ENCODE measurements around the gene EVA1C. TPM values are rescaled to one million over a fixed set of nuclear protein-coding genes. Genes with fewer than 3 reads are reported as not detected.

EVA1C gene
- total RNA-seq, 1 experiment from 2014 or later = 29.3 TPM

DNA sequence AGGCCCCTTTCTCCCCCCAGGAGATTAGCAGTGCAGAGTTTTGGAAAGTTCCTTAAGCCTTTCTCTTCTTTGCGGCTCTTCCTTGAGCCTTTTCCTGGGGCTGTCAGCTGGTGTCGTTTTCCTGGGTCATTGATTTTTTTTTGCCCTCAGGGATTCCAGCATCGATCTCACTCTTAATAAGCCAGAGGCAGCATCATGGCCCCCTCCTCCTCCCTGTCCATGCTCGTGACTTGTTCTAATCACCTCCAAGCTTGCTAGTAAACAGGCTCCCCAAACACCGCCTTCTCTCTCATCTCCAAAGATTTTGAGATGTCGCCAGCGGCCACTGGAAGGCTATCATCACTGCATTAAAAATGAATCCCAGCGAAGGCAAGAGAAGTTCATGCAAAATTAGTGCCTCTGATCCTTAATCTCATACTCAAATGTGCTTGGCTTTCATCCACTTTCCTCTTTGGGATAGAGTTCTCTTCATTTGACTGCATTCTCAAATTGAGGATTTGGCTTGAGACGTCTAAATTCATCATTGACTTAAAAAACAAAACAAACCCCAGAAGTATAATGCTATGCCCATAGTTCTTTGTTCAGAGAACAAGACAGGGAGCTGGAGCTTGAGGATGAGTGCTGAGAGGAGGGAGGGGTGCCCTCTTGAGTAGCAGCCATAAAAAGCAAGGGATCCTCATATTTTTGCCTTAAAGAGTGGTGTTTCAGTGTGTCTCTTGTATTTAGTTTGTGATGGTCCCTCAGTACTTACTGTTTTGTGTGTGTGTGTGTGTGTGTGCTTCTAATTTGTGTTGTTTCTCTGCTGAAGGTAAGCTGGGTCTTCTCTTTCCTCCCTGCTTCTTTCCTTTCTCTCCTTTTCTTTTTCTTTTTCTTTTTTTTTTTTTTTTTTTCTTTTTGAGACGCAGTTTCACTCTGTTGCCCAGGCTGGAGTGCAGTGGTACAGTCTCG, 3.2 kb downstream of the EVA1C start:
- H3K4me1 ChIP-seq (ENCODE audit: control insufficient read depth in 1 of 2, insufficient read depth in 2 of 2, low read length in 2 of 2) = peaks cover 29 to 41% of the 10 kb centered on the region in 2 experiments; a peak in 3 of 4 replicates
- ATAC-seq (no peak), DNase-seq (ENCODE audit: low read depth, low spot score) (no peak)
- H3K4me3 ChIP-seq (replicated peaks in 1 of 2; ENCODE audit: low read depth in 1 of 2, low read length in 2 of 2) = no peak overlapping the region
- 0 out of 2 replicates have a peak overlapping the region, but pooled peaks have one; percentile 90 for H3K9ac ChIP-seq (ENCODE audit: low read length)
- RAD21 ChIA-PET (ENCODE audit: low non-redundant PET in 1 of 2, low total read pairs in 2 of 2, uncharacterized antibody in 2 of 2, unreplicated experiment in 2 of 2) = no interaction called here
- peaks cover 81% of the 10 kb centered on the region for H3K79me2 ChIP-seq (ENCODE audit: insufficient read depth, low read length)
- peaks cover 0 to 4% of the 10 kb centered on the region in 2 experiments; a peak in 1 of 4 replicates for H3K36me3 ChIP-seq (ENCODE audit: control insufficient read depth in 1 of 2, insufficient read depth in 2 of 2, low read length in 2 of 2)
- H3K9me2 ChIP-seq (ENCODE audit: insufficient read depth) = no peaks in the 10 kb centered on the region
- TF ChIP-seq ZFX (IDR thresholded peaks at IDR 0.05) (no peak), SP1 (IDR thresholded peaks at IDR 0.05; ENCODE audit: low read depth) (no peak), ZBTB33 (IDR thresholded peaks at IDR 0.05; ENCODE audit: extremely low read depth, insufficient replicate concordance, low read length) (no peak), YY1 (IDR thresholded peaks at IDR 0.05; ENCODE audit: extremely low read depth, insufficient replicate concordance, low read depth, low read length) (no peak), SIN3A (IDR thresholded peaks at IDR 0.05; ENCODE audit: low read depth) (no peak), SRF (IDR thresholded peaks at IDR 0.05; ENCODE audit: low read depth) (no peak), CBX3 (IDR thresholded peaks at IDR 0.05; ENCODE audit: low read depth) (no peak), JUND (IDR thresholded peaks at IDR 0.05) (no peak), REST (IDR thresholded peaks at IDR 0.05; ENCODE audit: low read depth) (no peak), CEBPB (IDR thresholded peaks at IDR 0.05; ENCODE audit: low read depth) (no peak), POLR2A (IDR thresholded peaks at IDR 0.05; ENCODE audit: borderline replicate concordance, extremely low read depth, insufficient read depth, insufficient read length) (no peak), RAD21 (IDR thresholded peaks at IDR 0.05; ENCODE audit: low read depth) (no peak), POLR2AphosphoS5 (IDR thresholded peaks at IDR 0.05; ENCODE audit: low read depth, low read length) (no peak), TCF7L2 (IDR thresholded peaks at IDR 0.05; ENCODE audit: borderline replicate concordance, extremely low read depth, insufficient read depth, insufficient read length) (no peak)
- TF ChIP-seq, protein P1, sequence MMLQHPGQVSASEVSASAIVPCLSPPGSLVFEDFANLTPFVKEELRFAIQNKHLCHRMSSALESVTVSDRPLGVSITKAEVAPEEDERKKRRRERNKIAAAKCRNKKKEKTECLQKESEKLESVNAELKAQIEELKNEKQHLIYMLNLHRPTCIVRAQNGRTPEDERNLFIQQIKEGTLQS (IDR thresholded peaks at IDR 0.05) = no peak
- intact Hi-C loops (cut with micrococcal nuclease) = no loop called here
- POLR2A ChIA-PET = no interaction called here
- CTCF ChIA-PET = interaction anchor here (0.8 to 2.7 kb wide), 3 partner anchors 154 to 185 kb away, joined by 3 to 22 read pairs (median 3); no protein-coding TSS in a partner anchor
- H3K4me2 ChIP-seq (ENCODE audit: low read length) = 0 out of 2 replicates have a peak overlapping the region, but pooled peaks have one; percentile 0
- no peaks in the 10 kb centered on the region for H4K20me1 ChIP-seq (ENCODE audit: insufficient read depth)
- no TSS peak for BruUV-seq (replicated peaks)
- no peak overlapping the region for H2AFZ ChIP-seq (ENCODE audit: low read depth, low read length, poor library complexity, severe bottlenecking)
- H3K27ac ChIP-seq (ENCODE audit: low read depth, low read length) = no peak overlapping the region
- H3K27me3 ChIP-seq (ENCODE audit: insufficient read depth, low read length) = no peaks in the 10 kb centered on the region
- no peaks in the 10 kb centered on the region for H3K9me3 ChIP-seq (ENCODE audit: control insufficient read depth in 1 of 2, insufficient read depth in 1 of 2, low read depth in 1 of 2, low read length in 2 of 2)

All from HCT116 (cell line).